HG03342 (cell line): Measurements from ENCODE around the gene KCNAB2.

Source experiments
- ATAC-seq: cut with Tn5 transposase; IDR thresholded peaks from one replicate; pipeline ENCODE4 v1.9.1; 2021; ENCODE audit warnings: mild to moderate bottlenecking, moderate library complexity; ENCODE audit not compliant: unreplicated experiment

The KCNAB2 gene

GRCh38 chr1:6094801-6095505, 49.3 kb downstream of the KCNAB2 start:
- ATAC-seq = no peak

GRCh38 chr1:6095511-6096242, 50.0 kb downstream of the KCNAB2 start:
- ATAC-seq = no peak

- no peak for ATAC-seq
These were observed 50.8 kb downstream of the KCNAB2 start for GRCh38 chr1:6096243-6097116.

DNA sequence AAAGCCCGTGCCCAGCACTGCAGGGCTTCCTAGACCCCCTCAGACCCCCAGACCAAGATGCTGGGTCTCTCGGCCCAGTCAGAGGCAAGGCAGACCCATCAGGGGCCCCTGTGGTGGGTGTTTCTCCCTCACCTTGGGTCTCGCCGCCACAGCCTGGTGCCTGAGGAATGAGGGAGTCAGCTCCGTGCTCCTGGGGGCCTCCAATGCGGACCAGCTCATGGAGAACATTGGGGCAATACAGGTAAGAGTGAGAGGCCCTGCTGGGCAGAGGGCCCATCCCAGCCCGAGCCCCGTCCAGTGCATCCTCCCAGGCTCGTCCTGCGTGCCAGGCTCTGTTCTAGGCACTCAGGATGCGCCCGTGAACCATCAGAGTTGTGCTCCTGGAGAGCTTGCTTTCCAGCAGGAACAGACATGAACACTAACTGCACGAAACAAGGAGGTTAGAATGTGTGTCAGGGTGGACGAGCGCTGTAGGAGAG, 51.5 kb downstream of the KCNAB2 start:
- no peak for ATAC-seq

GRCh38 chr1:6097824-6098223, 52.1 kb downstream of the KCNAB2 start:
- no peak for ATAC-seq

DNA sequence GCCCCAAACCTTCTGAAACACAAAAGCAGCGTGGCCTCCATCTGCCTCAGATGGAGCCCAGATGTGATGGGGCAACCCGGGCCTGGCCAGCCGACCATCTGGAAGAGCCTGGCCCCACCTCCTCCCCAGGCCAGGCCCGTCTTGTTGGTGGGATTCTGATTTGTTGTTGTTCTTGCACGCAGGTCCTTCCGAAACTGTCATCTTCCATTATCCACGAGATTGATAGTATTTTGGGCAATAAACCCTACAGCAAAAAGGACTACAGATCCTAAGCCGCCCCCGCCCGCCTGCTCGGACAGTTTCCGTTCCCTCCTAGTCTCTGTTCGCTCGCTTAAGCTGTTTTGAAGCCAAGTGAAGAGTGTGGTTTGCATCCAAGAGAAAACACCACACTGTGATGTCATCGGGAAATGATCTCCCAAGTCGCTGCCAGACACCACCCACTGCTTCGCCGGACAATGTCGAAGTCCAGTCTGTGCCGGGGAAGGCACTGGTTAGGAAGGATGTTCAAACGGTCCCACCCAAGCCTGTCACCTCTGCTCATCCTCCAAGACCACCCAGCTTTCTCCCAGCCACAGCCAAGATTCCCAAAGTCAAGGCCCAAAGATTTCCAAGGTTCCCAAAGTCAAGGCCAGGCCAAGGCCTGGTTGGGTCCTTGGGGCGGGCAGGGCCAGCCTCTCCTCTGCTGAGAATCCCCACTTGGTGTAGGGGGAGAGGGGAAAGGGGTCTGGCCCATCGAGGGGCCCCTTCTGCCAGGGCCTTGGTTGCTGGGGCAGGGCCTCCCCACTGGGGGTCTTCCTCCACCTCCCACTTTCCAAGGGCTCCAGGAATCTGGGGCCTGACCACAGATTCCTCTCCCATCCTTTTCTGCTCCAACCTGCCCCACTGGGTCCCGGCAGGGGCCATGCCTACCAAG, 52.9 kb downstream of the KCNAB2 start:
- ATAC-seq = no peak

- ATAC-seq = no peak
These were observed 53.6 kb downstream of the KCNAB2 start for GRCh38 chr1:6099297-6099696.

- no peak for ATAC-seq
These were observed 54.4 kb downstream of the KCNAB2 start for GRCh38 chr1:6099787-6100765.

DNA sequence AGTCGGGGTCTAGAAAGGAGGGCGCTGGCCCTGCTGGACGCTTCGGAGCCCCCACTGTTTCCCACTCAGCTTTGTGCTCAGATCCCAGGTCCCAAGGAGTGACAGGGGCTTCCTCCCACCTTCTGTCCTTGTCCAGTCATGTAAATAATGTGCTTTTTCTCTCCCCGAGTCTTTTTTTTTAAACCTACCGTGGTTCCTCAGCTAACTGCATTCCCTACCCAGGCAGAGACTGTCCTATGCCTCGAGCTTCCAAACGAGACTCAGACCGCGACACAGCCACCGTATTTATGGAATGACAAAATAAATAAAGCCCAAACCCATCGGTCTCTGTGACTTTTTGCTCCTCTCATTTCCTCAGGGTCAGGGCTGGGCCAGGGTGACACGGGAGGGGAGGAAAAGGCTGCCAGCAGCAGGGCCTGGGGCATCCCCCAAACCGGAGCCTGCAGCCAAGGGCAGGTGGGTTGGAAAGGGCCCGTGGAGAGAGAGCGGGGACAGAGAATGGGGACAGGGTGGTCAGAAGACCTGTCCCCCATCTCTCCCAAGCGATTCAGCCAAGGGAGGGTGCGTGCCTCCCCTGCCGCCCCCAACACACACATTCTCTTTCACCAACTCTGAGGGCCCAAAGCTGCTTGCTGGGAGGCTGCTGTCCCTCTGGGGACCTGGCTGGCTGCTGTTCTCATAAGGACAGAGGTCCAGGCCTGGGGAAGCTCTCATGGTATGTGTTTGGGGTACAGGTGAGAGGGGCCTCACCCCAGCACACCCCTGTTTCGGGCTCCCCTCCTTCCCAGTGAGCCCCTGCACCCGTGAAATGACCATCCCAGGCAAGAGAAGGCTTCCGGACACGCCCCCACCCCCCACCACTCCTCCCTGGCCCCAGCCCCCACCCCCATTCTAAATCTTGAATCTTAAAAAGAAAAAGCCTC, 55.4 kb downstream of the KCNAB2 start:
- ATAC-seq = no peak

DNA sequence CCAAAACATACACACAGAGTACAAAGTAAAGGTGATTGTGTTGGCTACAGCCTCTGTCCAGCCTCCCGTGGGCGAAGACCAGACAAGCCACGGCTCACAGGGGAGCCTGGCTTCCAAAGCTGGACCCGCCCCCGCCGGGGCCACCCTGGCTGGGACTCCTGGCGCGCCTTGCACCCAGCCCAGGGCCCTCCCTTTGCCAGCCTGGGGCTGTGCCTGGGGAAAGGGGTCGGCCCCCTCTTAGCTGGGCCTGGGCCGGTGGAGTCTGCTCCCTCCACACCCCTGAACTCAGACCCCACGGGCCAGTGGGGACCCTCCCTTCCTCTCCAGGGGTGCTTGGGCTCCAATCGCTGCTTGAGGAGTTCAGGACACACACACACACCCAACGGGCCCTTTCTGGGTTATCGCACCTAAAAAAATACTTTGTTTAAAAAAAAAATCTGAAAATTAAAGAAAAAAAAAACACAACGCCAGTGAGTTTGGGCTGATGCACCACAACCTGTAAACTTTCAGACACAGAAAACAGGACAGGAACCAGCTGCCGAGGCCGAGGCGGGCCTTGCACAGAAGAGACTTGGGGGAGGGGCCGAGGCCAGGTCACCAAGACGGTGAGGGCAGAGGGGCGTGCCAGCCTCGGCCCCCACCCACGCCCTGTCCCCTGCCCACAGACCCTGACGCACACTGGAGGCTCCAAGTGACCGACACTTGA, 56.3 kb downstream of the KCNAB2 start:
- no peak for ATAC-seq

GRCh38 chr1:6102532-6102845, 56.8 kb downstream of the KCNAB2 start:
- ATAC-seq = no peak

DNA sequence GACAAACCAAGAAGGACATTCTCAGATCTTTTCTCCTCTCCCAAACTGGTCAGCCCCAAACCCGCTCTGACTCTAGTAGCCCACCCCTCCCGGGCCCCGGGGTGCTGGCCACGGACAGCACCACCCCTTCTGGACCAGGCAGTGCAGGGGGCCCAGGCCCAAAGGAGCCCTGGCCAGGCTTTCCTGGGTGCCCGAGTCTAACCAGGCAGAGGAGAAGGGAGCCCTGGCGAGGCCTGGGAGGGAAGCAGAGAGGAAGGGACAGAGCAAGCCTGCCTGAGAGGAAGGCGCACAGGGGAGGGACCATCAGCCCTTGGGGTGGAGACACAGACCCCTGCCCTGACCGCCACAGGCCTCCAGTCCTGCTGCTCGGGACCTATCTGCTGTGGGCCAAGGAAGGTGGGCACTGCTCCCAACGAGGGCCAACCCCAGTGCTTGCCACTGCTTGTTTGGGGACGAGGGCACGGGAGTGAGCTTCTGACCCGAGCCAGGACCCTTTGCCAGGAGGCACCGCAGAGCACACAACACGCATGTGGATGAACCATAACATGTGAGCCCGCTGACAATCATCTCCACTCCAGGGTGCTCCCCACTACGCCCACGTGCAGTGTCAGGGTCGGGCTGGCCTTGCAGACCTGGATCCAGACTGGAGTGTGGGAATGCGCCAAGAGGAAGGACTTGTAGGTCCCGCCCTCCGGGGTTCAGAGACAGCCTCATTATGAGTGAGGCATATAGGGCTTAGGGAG, 57.6 kb downstream of the KCNAB2 start:
- no peak for ATAC-seq

DNA sequence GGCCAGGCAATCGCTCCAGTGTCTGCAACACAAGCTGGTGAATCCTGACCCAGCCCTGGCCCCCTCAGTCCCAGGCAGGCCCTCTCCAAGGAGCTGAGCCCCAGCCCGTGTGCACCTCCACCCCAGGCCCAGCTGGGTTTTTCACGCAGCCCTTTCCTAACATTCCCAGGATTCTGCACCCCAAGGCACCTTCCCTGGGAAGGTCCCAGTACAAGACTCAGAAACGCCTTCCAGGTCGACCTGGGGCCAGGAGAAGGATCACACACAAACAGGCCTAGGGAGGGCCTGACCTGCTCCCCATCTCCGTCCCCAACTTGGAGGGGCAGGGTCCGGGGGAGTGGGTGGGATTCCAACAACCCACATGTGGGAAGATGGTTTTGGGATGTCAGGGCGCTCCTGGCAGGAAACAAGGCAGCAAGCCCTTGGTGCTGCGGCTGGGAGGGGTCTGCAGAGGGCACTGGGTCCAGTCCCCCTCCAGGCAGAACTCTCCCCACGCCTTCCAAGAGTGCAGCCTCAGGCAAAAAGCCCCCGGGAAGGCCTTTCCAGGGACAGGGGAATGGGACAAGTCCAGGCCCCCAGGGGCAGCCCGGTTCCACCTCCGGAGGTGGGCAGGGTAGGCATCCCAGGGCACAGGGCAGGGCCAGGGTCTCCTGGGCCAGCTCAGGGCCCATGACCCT, 58.3 kb downstream of the KCNAB2 start:
- ATAC-seq = no peak

- ATAC-seq = no peak
These were observed 58.9 kb downstream of the KCNAB2 start for GRCh38 chr1:6104631-6105030.

DNA sequence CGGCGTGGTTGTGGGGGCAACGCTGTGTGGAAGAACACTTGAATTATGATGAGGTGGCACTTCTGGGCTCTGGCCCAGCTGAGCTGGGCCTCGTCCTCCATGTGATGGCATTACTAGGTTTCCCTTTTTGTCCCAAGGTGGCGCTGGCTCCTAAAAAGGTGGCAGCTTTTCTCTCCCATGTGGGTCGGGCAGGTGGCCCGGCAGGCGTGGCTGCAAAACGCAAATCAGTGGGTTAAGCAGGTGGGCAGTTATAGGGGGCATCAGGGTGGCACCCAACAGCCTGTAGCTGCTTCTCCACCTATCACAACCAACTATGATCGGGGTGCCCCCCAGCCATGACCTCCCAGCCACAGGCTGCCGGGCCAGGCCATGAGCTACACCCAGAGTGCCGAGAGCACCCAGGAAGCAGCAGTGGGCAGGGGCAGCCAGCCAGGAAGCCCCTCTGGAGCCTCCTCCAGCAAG, 59.6 kb downstream of the KCNAB2 start:
- no peak for ATAC-seq

DNA sequence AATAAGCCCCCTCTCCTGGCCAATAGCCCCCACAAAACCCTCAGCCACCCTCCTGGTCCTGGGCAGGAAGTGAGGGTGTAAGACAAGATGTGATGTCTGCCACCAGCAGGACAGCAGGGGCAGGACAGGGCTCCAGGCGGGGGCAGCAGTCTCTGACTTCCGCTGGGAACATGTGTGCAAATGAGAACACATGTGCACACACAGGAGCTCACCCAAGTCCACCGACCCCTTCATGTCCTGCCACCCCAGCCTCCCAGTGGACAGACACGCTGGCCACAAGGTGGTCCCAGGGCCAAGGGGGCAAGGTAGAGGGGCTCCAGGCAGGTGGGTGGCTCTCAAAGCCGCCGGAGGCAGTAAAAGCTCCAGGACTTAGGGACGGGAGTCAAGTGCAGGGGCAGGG, 60.1 kb downstream of the KCNAB2 start:
- no peak for ATAC-seq
